SK-MEL-5 (cell line): ENCODE data around the gene CTNNB1. TPM values are rescaled to one million over a fixed set of nuclear protein-coding genes. Genes with fewer than 3 reads are reported as not detected.

Experiments used
- DNase-seq: peaks from one replicate; pipeline ENCODE4 v3.0.0-alpha.2; 2016; ENCODE audit warnings: low read depth, low spot score
- in situ Hi-C: cut with HindIII; loops from 2 replicates; pipeline ENCODE4 v1.10.0; 2016; ENCODE audit warnings: low sequenced_read_pairs, high pct_unique_total_duplicates, low pct_unique_long_range_greater_than_20kb
- total RNA-seq: library from RNA; depleted of rRNA; stranded (reverse); fragments of >200 nt; shearing (Covaris generic); gene quantifications from 2 replicates; pipeline ENCODE4 v1.2.3, GENCODE V29; 2014

CTNNB1 gene
- total RNA-seq, 1 experiment from 2014 or later: 2,887 TPM

GRCh38 chr3:41239587-41239986 lies 40.3 kb downstream of the CTNNB1 start:
- DNase-seq: no peak
- in situ Hi-C loops: loop anchor here (25.0 kb wide), 1 partner anchor 652 kb away; no protein-coding TSS in a partner anchor

- no peak for DNase-seq
- in situ Hi-C loops: loop anchor here (25.0 kb wide), 1 partner anchor 654 kb away; no protein-coding TSS in a partner anchor
Observed at GRCh38 chr3:41241161-41241560, 41.9 kb downstream of the CTNNB1 start.

- no peak for DNase-seq
- in situ Hi-C loops: loop anchor here (25.0 kb wide), 1 partner anchor 655 kb away; no protein-coding TSS in a partner anchor
Observed at GRCh38 chr3:41241800-41242571, 42.7 kb downstream of the CTNNB1 start.

- in situ Hi-C loops: loop anchor here (25.0 kb wide), 1 partner anchor 656 kb away; no protein-coding TSS in a partner anchor
- peak; percentile 60 for DNase-seq
Observed at GRCh38 chr3:41243183-41243582, 43.9 kb downstream of the CTNNB1 start.

- in situ Hi-C loops: loop anchor here (25.0 kb wide), 1 partner anchor 657 kb away; no protein-coding TSS in a partner anchor
- DNase-seq: peak; percentile 50
Observed at GRCh38 chr3:41244620-41245336, 45.5 kb downstream of the CTNNB1 start.

- no peak for DNase-seq
- in situ Hi-C loops: loop anchor here (25.0 kb wide), 1 partner anchor 660 kb away; no protein-coding TSS in a partner anchor
Observed at GRCh38 chr3:41247055-41248004, 48.0 kb downstream of the CTNNB1 start.

GRCh38 chr3:41248525-41248924 lies 49.2 kb downstream of the CTNNB1 start:
- in situ Hi-C loops: loop anchor here (25.0 kb wide), 1 partner anchor 661 kb away; no protein-coding TSS in a partner anchor
- DNase-seq: no peak

- in situ Hi-C loops: loop anchor here (25.0 kb wide), 1 partner anchor 662 kb away; no protein-coding TSS in a partner anchor
- DNase-seq: no peak
Observed at GRCh38 chr3:41249318-41249717, 50.0 kb downstream of the CTNNB1 start.

GRCh38 chr3:41250825-41251224 lies 51.5 kb downstream of the CTNNB1 start:
- in situ Hi-C loops: no loop called here
- no peak for DNase-seq

GRCh38 chr3:41251593-41251992 lies 52.3 kb downstream of the CTNNB1 start:
- in situ Hi-C loops: no loop called here
- no peak for DNase-seq

- DNase-seq: no peak
- in situ Hi-C loops: no loop called here
Observed at GRCh38 chr3:41258239-41258800, 59.0 kb downstream of the CTNNB1 start.

- in situ Hi-C loops: no loop called here
- no peak for DNase-seq
Observed at GRCh38 chr3:41259449-41260062, 60.3 kb downstream of the CTNNB1 start.

- no peak for DNase-seq
- in situ Hi-C loops: no loop called here
Observed at GRCh38 chr3:41260063-41260450, 60.8 kb downstream of the CTNNB1 start.

GRCh38 chr3:41265011-41265545 lies 65.8 kb downstream of the CTNNB1 start:
- in situ Hi-C loops: no loop called here
- DNase-seq: no peak

GRCh38 chr3:41265823-41266273 lies 66.5 kb downstream of the CTNNB1 start:
- no peak for DNase-seq
- in situ Hi-C loops: no loop called here

GRCh38 chr3:41267975-41268640 lies 68.8 kb downstream of the CTNNB1 start:
- peak; percentile 64 for DNase-seq
- in situ Hi-C loops: no loop called here
